ENCODE measurements around the gene DUSP1. TPM values are rescaled to one million over a fixed set of nuclear protein-coding genes. Genes with fewer than 3 reads are reported as not detected.
"Not testable (repeated sequence)": the region's sequence is repeated elsewhere in the genome, so short reads cannot be mapped to it uniquely, and the experiment has no call there.

The DUSP1 gene
- polyA plus RNA-seq, 1 donor (not counting 4 experiments of a cell fraction or from before 2014, with no cell fraction given), result 174 TPM

DNA sequence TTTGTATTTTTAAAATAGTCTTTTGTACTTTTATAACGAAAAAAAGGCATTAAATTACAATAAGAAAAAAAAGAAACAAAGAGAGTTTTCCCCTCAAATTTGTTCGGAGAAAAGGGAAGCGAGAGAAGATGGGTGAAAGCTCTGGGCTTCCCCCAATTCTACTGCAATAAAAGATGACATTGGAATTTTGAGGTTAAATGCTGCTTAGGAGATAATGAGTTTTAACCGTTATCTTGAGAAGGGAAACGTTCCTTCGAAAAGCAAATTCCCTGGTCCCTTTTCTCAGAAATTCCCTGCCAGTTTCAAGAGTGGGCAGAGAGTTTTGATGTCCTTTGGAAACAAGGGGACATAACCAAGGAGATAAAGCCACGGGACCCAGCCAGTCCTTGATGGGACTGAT is 44.6 kb upstream of the DUSP1 start:
- no peak overlapping the region for H3K27ac ChIP-seq (ENCODE audit: control insufficient read depth, insufficient read depth, low read length)
- H2AFZ ChIP-seq (ENCODE audit: control insufficient read depth, low read length), result no peak overlapping the region
- H3K36me3 ChIP-seq (ENCODE audit: control insufficient read depth in 2 of 2, extremely low read depth in 1 of 2, insufficient read depth in 2 of 2, low read length in 2 of 2), result no peaks in the 10 kb centered on the region
- H3K27me3 ChIP-seq (ENCODE audit: control insufficient read depth, extremely low read depth, insufficient read depth, low read length), result no peaks in the 10 kb centered on the region
- no peaks in the 10 kb centered on the region for H4K20me1 ChIP-seq (ENCODE audit: control insufficient read depth, extremely low read depth, insufficient read depth, low read length)
- DNase-seq (ENCODE audit: low read depth, low spot score) (no peak), FAIRE-seq (no peak)
- no peaks in the 10 kb centered on the region for H3K79me2 ChIP-seq (ENCODE audit: control insufficient read depth, insufficient read depth, low read length)
- H3K9me1 ChIP-seq (ENCODE audit: control insufficient read depth, extremely low read depth, insufficient read depth, low read length), result no peaks in the 10 kb centered on the region
- H3K4me1 ChIP-seq (ENCODE audit: control insufficient read depth, extremely low read depth, insufficient read depth, low read length), result peaks cover 27% of the 10 kb centered on the region
- no peak overlapping the region for H3K9ac ChIP-seq (ENCODE audit: control insufficient read depth, extremely low read depth, insufficient read depth, low read length)
- H3K4me2 ChIP-seq (ENCODE audit: control insufficient read depth, extremely low read depth, insufficient read depth, low read depth, low read length), result no peak overlapping the region
- no peak overlapping the region for H3K4me3 ChIP-seq (ENCODE audit: control insufficient read depth in 2 of 3, extremely low read depth in 1 of 3, insufficient read depth in 2 of 3, low read depth in 1 of 3, low read length in 3 of 3)
- TF ChIP-seq, protein P1, sequence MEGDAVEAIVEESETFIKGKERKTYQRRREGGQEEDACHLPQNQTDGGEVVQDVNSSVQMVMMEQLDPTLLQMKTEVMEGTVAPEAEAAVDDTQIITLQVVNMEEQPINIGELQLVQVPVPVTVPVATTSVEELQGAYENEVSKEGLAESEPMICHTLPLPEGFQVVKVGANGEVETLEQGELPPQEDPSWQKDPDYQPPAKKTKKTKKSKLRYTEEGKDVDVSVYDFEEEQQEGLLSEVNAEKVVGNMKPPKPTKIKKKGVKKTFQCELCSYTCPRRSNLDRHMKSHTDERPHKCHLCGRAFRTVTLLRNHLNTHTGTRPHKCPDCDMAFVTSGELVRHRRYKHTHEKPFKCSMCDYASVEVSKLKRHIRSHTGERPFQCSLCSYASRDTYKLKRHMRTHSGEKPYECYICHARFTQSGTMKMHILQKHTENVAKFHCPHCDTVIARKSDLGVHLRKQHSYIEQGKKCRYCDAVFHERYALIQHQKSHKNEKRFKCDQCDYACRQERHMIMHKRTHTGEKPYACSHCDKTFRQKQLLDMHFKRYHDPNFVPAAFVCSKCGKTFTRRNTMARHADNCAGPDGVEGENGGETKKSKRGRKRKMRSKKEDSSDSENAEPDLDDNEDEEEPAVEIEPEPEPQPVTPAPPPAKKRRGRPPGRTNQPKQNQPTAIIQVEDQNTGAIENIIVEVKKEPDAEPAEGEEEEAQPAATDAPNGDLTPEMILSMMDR (optimal IDR thresholded peaks at IDR 0.05 in 1 of 3, IDR thresholded peaks at IDR 0.05 in 1 of 3, conservative IDR thresholded peaks at IDR 0.05 in 1 of 3; ENCODE audit: extremely low read depth in 1 of 3, insufficient read depth in 2 of 3, low read length in 3 of 3), result no peak
- TF ChIP-seq EZH2 (IDR thresholded peaks at IDR 0.05; ENCODE audit: low read length), result no peak
- H3K9me3 ChIP-seq (ENCODE audit: control insufficient read depth, low read depth, low read length), result no peaks in the 10 kb centered on the region
- dilution Hi-C loops (cut with MboI; ENCODE audit: extremely low pct_ligation_motif_present, low sequenced_read_pairs), result no loop called here

DNA sequence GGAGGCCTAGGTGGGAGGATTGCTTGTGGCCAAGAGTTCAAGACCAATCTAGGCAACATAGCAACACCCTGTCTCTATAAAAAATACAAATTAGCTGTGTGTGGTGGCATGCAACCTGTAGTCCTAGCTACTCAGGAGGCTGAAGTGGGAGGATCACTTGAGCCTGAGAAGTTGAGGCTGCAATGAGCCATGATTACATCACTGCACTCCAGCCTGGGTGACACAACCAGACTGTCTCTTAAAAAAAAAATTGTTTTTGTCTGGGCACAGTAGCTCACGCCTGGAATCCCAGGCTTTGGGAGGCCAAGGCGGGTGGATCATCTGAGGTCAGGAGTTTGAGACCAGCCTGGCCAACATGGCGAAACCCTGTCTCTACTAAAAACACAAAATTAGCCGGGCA is 40.0 kb upstream of the DUSP1 start:
- H3K4me3 ChIP-seq (ENCODE audit: control insufficient read depth in 2 of 3, extremely low read depth in 1 of 3, insufficient read depth in 2 of 3, low read depth in 1 of 3, low read length in 3 of 3); H2AFZ ChIP-seq (ENCODE audit: control insufficient read depth, low read length); H3K27me3 ChIP-seq (ENCODE audit: control insufficient read depth, extremely low read depth, insufficient read depth, low read length); H3K27ac ChIP-seq (ENCODE audit: control insufficient read depth, insufficient read depth, low read length); dilution Hi-C loops (cut with MboI; ENCODE audit: extremely low pct_ligation_motif_present, low sequenced_read_pairs); H3K36me3 ChIP-seq (ENCODE audit: control insufficient read depth in 2 of 2, extremely low read depth in 1 of 2, insufficient read depth in 2 of 2, low read length in 2 of 2); H3K4me1 ChIP-seq (ENCODE audit: control insufficient read depth, extremely low read depth, insufficient read depth, low read length); H4K20me1 ChIP-seq (ENCODE audit: control insufficient read depth, extremely low read depth, insufficient read depth, low read length); DNase-seq (ENCODE audit: low read depth, low spot score); H3K9me1 ChIP-seq (ENCODE audit: control insufficient read depth, extremely low read depth, insufficient read depth, low read length); H3K4me2 ChIP-seq (ENCODE audit: control insufficient read depth, extremely low read depth, insufficient read depth, low read depth, low read length); H3K9ac ChIP-seq (ENCODE audit: control insufficient read depth, extremely low read depth, insufficient read depth, low read length); H3K79me2 ChIP-seq (ENCODE audit: control insufficient read depth, insufficient read depth, low read length); H3K9me3 ChIP-seq (ENCODE audit: control insufficient read depth, low read depth, low read length); FAIRE-seq: not testable (repeated sequence)

DNA sequence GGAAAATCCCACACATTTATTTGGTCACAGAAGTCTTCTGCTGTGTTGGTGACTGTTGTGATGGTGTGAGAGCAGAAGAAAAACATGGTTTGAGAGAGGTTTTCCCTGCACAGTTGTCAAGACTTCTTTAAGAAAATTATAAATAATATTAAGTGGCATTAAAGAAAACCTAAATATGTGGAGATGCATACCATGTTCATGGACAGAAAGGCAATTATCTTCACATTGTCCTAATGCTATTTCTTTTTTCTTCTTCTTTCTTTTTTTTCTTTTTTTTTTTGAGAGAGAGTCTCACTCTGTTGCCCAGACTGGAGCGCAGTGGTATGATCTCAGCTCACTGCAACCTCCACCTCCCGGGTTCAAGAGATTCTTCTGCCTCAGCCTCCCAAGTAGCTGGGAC is 38.8 kb upstream of the DUSP1 start:
- dilution Hi-C loops (cut with MboI; ENCODE audit: extremely low pct_ligation_motif_present, low sequenced_read_pairs), result no loop called here
- no peaks in the 10 kb centered on the region for H3K9me3 ChIP-seq (ENCODE audit: control insufficient read depth, low read depth, low read length)
- DNase-seq (ENCODE audit: low read depth, low spot score) (no peak), FAIRE-seq (no peak)
- H3K27ac ChIP-seq (ENCODE audit: control insufficient read depth, insufficient read depth, low read length), result no peak overlapping the region
- H3K27me3 ChIP-seq (ENCODE audit: control insufficient read depth, extremely low read depth, insufficient read depth, low read length), result no peaks in the 10 kb centered on the region
- no peak overlapping the region for H2AFZ ChIP-seq (ENCODE audit: control insufficient read depth, low read length)
- no peaks in the 10 kb centered on the region for H3K79me2 ChIP-seq (ENCODE audit: control insufficient read depth, insufficient read depth, low read length)
- TF ChIP-seq, protein P1 (optimal IDR thresholded peaks at IDR 0.05 in 1 of 3, IDR thresholded peaks at IDR 0.05 in 1 of 3, conservative IDR thresholded peaks at IDR 0.05 in 1 of 3; ENCODE audit: extremely low read depth in 1 of 3, insufficient read depth in 2 of 3, low read length in 3 of 3), result no peak
- TF ChIP-seq EZH2 (IDR thresholded peaks at IDR 0.05; ENCODE audit: low read length), result no peak
- H3K9ac ChIP-seq (ENCODE audit: control insufficient read depth, extremely low read depth, insufficient read depth, low read length), result no peak overlapping the region
- H3K9me1 ChIP-seq (ENCODE audit: control insufficient read depth, extremely low read depth, insufficient read depth, low read length), result no peaks in the 10 kb centered on the region
- H3K36me3 ChIP-seq (ENCODE audit: control insufficient read depth in 2 of 2, extremely low read depth in 1 of 2, insufficient read depth in 2 of 2, low read length in 2 of 2), result no peaks in the 10 kb centered on the region
- H3K4me1 ChIP-seq (ENCODE audit: control insufficient read depth, extremely low read depth, insufficient read depth, low read length), result peaks cover 8% of the 10 kb centered on the region
- H3K4me3 ChIP-seq (ENCODE audit: control insufficient read depth in 2 of 3, extremely low read depth in 1 of 3, insufficient read depth in 2 of 3, low read depth in 1 of 3, low read length in 3 of 3), result no peak overlapping the region
- no peak overlapping the region for H3K4me2 ChIP-seq (ENCODE audit: control insufficient read depth, extremely low read depth, insufficient read depth, low read depth, low read length)
- H4K20me1 ChIP-seq (ENCODE audit: control insufficient read depth, extremely low read depth, insufficient read depth, low read length), result no peaks in the 10 kb centered on the region
